B cell (primary cell): ENCODE results near the gene STRN. TPM values are rescaled to one million over a fixed set of nuclear protein-coding genes. Genes with fewer than 3 reads are reported as not detected.

Experiments
- ATAC-seq: fragments of 200-7000 bp; cut with Tn5 transposase; one replicate; pipeline ENCODE4 v1.10.0; 2021; ENCODE audit warnings: low read depth, mild to moderate bottlenecking, moderate number of reproducible peaks, moderate library complexity
- CTCF ChIA-PET: fragments of 350-600 bp; sonication (Branson Sonifier 250); formaldehyde crosslinking; loops from one replicate; lab custom pipeline; 2021; ENCODE audit warnings: antibody characterized with exemption, inconsistent platforms; lab: Charles Lee
- POLR2A ChIA-PET: fragments of 350-600 bp; sonication (Branson Sonifier 250); formaldehyde crosslinking; loops from one replicate; lab custom pipeline; 2021; ENCODE audit warnings: antibody characterized with exemption; lab: Charles Lee
- DNase-seq: peaks from one replicate; pipeline ENCODE4 v3.0.0; 2013
- H2AFZ ChIP-seq: 2 replicates; pipeline ENCODE4 v1.6.1; 2012; ENCODE audit warnings: mild to moderate bottlenecking, low read depth, low read length; ENCODE audit not compliant: insufficient read depth, poor library complexity, severe bottlenecking
- H3K27ac ChIP-seq, 2 donors: 1 replicate in 1 of 2; 2 replicates in 1 of 2; pipeline ENCODE4 v1.5.1; 2012 to 2013; ENCODE audit warnings: low read length in 2 of 2, mild to moderate bottlenecking in 2 of 2, moderate library complexity in 1 of 2
- H3K27me3 ChIP-seq, 4 experiments: fragments of 200-600 bp in 1 of 4; sonication (generic) in 1 of 4; replicated peaks in 1 of 4; 1 replicate in 2 of 4; 2 replicates in 2 of 4; pipeline versions ENCODE4 v1.6.1 to v1.7.0; 2013 to 2016; ENCODE audit warnings: low read length in 3 of 4, mild to moderate bottlenecking in 2 of 4, mixed read lengths in 1 of 4, moderate library complexity in 1 of 4; ENCODE audit not compliant: insufficient read depth in 4 of 4, control insufficient read depth in 3 of 4; ENCODE audit errors: control extremely low read depth in 1 of 4
- H3K36me3 ChIP-seq, 2 experiments: replicated peaks in 1 of 2; 1 replicate in 1 of 2; 2 replicates in 1 of 2; pipeline versions ENCODE4 v1.6.1 to v1.7.1; 2013; ENCODE audit warnings: low read length in 1 of 2; ENCODE audit not compliant: insufficient read depth in 2 of 2, control insufficient read depth in 1 of 2; ENCODE audit errors: control extremely low read depth in 1 of 2, extremely low read depth in 1 of 2
- H3K4me1 ChIP-seq, 2 donors: fragments of 200-600 bp in 1 of 2; sonication (generic) in 1 of 2; 1 replicate in 1 of 2; 2 replicates in 1 of 2; pipeline versions ENCODE4 v1.5.1 to v1.6.1; 2013 to 2017; ENCODE audit warnings: low read length in 2 of 2; ENCODE audit not compliant: control insufficient read depth in 2 of 2, insufficient read depth in 2 of 2
- H3K4me2 ChIP-seq: replicated peaks from 2 replicates; pipeline ENCODE3; 2012; ENCODE audit warnings: mild to moderate bottlenecking, low read depth, low read length; ENCODE audit not compliant: poor library complexity, severe bottlenecking
- H3K4me3 ChIP-seq, 5 experiments: fragments of 200-600 bp in 1 of 5; sonication (generic) in 1 of 5; 1 replicate in 3 of 5; 2 replicates in 2 of 5; pipeline versions ENCODE4 v1.5.1 to v1.7.0; 2011 to 2016; ENCODE audit warnings: low read length in 4 of 5, mild to moderate bottlenecking in 4 of 5, low read depth in 2 of 5, control low read depth in 1 of 5, moderate library complexity in 1 of 5; ENCODE audit not compliant: insufficient read depth in 1 of 5; ENCODE audit errors: control extremely low read depth in 1 of 5, extremely low read depth in 1 of 5
- H3K79me2 ChIP-seq: fragments of 200-600 bp; sonication (generic); one replicate; pipeline ENCODE4 v1.6.0; 2016; ENCODE audit warnings: low read length; ENCODE audit not compliant: control insufficient read depth, insufficient read depth
- H3K9ac ChIP-seq: fragments of 200-600 bp; sonication (generic); 2 replicates; pipeline ENCODE4 v1.6.1; 2017; ENCODE audit warnings: mild to moderate bottlenecking, low read length, moderate library complexity
- H3K9me3 ChIP-seq, 3 donors: one replicate each; pipeline versions ENCODE4 v1.6.1 to v1.7.1; 2013; ENCODE audit warnings: low read length in 2 of 3; ENCODE audit not compliant: control insufficient read depth in 2 of 3, insufficient read depth in 1 of 3; ENCODE audit errors: control extremely low read depth in 1 of 3
- H4K20me1 ChIP-seq: 2 replicates; pipeline ENCODE4 v1.6.0; 2012; ENCODE audit warnings: mild to moderate bottlenecking, low read length; ENCODE audit not compliant: insufficient read depth, control insufficient read depth, poor library complexity, severe bottlenecking
- H3K27ac Mint-ChIP-seq: one replicate; pipeline ENCODE4 v1.8.0; 2021; ENCODE audit warnings: mixed read lengths
- H3K27me3 Mint-ChIP-seq: one replicate; pipeline ENCODE4 v1.8.0; 2021; ENCODE audit warnings: mixed read lengths
- H3K4me1 Mint-ChIP-seq: one replicate; pipeline ENCODE4 v1.8.0; 2021; ENCODE audit warnings: mixed read lengths
- H3K4me3 Mint-ChIP-seq: one replicate; pipeline ENCODE4 v1.8.0; 2021; ENCODE audit warnings: mixed read lengths
- H3K9me3 Mint-ChIP-seq: one replicate; pipeline ENCODE4 v1.8.0; 2022; ENCODE audit warnings: mixed read lengths; ENCODE audit not compliant: insufficient read depth
- EZH2 ChIP-seq: IDR thresholded peaks from 2 replicates; pipeline ENCODE4 v1.6.1; 2012; ENCODE audit warnings: borderline replicate concordance, low read depth, mild to moderate bottlenecking, moderate library complexity, low read length; ENCODE audit not compliant: insufficient read depth, poor library complexity, severe bottlenecking
- WGBS: methylation state at CpG from one replicate; pipeline ENCODE4 v1.1.5; 2013; ENCODE audit warnings: missing lambda C conversion rate; ENCODE audit not compliant: insufficient coverage; 5-methylcytosine and 5-hydroxymethylcytosine counted together
- intact Hi-C: fragments of 100-400 bp; cut with micrococcal nuclease; formaldehyde crosslinking; loops from one replicate; pipeline ENCODE4 v1.10.0; 2022
- polyA plus RNA-seq: library from polyadenylated mRNA; depleted of rRNA; stranded (reverse); fragments of >200 nt; gene quantifications from 2 replicates; pipeline ENCODE4 v1.2.3, GENCODE V29; 2012
- total RNA-seq, 2 donors: library from RNA; stranded (reverse); fragments of 120-200 nt in 1 of 2; gene quantifications; 1 replicate in 1 of 2; 2 replicates in 1 of 2; pipeline versions ENCODE4 v1.2.3 to v1.2.4, GENCODE V29; 2013 to 2022
- TF ChIP-seq, protein P1 (sequence below): fragments of 200-600 bp; IDR thresholded peaks from one replicate; pipeline ENCODE4 v1.8.0; 2022; ENCODE audit warnings: antibody characterized with exemption, mild to moderate bottlenecking

Gene STRN
- total and polyA plus RNA-seq, 2 donors (not counting 1 experiment from before 2014, with no cell fraction given), result 5.8 to 38.6 TPM

DNA sequence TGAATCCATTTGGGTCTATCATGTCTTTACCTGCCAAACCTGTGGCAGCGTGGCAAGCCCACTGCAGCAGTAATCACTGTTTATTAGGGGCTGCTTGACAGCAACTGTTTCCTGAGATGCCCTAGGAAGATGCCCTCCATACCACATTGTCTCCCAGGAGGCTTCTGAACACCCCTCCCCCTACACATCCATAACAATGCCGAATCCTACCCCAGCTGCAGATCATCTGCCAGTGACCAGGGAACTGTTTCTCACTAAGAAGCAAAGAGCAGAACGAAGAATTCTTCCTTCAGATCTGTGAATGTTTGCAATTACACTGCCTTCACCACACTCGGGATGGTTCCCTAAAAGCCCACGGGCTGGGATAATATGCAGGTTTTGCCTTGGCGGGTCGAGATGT is 142.1 kb downstream of the STRN start:
- Mint-ChIP-seq H3K4me3 (no peak overlapping the region), H3K4me1 (no peaks in the 10 kb centered on the region), H3K27ac (no peak overlapping the region), H3K9me3 (no peaks in the 10 kb centered on the region), H3K27me3 (peaks cover 5% of the 10 kb centered on the region)
- Histone ChIP-seq H3K36me3 (no peaks in the 10 kb centered on the region), H4K20me1 (no peaks in the 10 kb centered on the region), H3K79me2 (no peaks in the 10 kb centered on the region), H3K27me3 (no peaks in the 10 kb centered on the region), H3K9ac (no peak overlapping the region), H2AFZ (no peak overlapping the region), H3K9me3 (no peaks in the 10 kb centered on the region), H3K27ac (no peak overlapping the region), H3K4me1 (no peaks in the 10 kb centered on the region), H3K4me2 (no peak overlapping the region), H3K4me3 (no peak overlapping the region)
- no peak for TF ChIP-seq EZH2
- TF ChIP-seq, protein P1, sequence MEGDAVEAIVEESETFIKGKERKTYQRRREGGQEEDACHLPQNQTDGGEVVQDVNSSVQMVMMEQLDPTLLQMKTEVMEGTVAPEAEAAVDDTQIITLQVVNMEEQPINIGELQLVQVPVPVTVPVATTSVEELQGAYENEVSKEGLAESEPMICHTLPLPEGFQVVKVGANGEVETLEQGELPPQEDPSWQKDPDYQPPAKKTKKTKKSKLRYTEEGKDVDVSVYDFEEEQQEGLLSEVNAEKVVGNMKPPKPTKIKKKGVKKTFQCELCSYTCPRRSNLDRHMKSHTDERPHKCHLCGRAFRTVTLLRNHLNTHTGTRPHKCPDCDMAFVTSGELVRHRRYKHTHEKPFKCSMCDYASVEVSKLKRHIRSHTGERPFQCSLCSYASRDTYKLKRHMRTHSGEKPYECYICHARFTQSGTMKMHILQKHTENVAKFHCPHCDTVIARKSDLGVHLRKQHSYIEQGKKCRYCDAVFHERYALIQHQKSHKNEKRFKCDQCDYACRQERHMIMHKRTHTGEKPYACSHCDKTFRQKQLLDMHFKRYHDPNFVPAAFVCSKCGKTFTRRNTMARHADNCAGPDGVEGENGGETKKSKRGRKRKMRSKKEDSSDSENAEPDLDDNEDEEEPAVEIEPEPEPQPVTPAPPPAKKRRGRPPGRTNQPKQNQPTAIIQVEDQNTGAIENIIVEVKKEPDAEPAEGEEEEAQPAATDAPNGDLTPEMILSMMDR, result no peak
- WGBS, result 85% methylated on average over 5 of the region's 7 CpGs
- no peak for ATAC-seq
- POLR2A ChIA-PET, result no interaction called here
- CTCF ChIA-PET, result interaction anchor here (0.6 kb wide), 1 partner anchor 96 kb away, joined by 3 read pairs; no protein-coding TSS in a partner anchor
- DNase-seq, result no peak
- intact Hi-C loops, result no loop called here

DNA sequence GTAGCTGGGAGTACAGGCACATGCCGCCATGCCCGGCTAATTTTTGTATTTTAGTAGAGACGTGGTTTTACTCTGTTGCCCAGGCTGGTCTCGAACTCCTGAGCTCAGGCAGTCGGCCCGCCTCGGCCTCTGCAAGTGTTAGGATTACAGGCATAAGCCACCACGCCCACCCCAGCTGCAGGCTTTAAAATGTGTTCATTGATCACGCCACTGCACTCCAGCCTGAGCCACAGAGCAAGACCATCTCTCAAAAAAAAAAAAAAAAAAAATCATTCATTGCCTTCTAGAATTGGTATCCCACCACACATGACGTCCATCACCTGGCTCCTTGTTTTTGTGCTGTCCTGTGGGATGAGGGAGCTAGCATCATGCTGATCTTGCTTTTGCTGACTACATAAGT is 142.5 kb downstream of the STRN start:
- no peak overlapping the region for H3K27ac Mint-ChIP-seq
- ChIA-PET CTCF (interaction anchor here (0.6 kb wide), 1 partner anchor 97 kb away, joined by 3 read pairs; no protein-coding TSS in a partner anchor), POLR2A (no interaction called here)
- H4K20me1 ChIP-seq, result no peaks in the 10 kb centered on the region
- DNase-seq (no peak), ATAC-seq (no peak)
- 92% methylated on average over 9 of the region's 10 CpGs for WGBS
- TF ChIP-seq EZH2, result no peak
- TF ChIP-seq, protein P1, result no peak
- no peak overlapping the region for H3K4me3 Mint-ChIP-seq
- intact Hi-C loops, result no loop called here
- no peaks in the 10 kb centered on the region for H3K79me2 ChIP-seq
- H3K9ac ChIP-seq, result no peak overlapping the region
- no peaks in the 10 kb centered on the region for H3K27me3 ChIP-seq
- H3K27me3 Mint-ChIP-seq, result peaks cover 5% of the 10 kb centered on the region
- H3K36me3 ChIP-seq, result no peaks in the 10 kb centered on the region
- H3K4me1 Mint-ChIP-seq, result no peaks in the 10 kb centered on the region
- H2AFZ ChIP-seq, result no peak overlapping the region
- no peak overlapping the region for H3K27ac ChIP-seq
- H3K9me3 ChIP-seq, result no peaks in the 10 kb centered on the region
- no peak overlapping the region for H3K4me3 ChIP-seq
- no peak overlapping the region for H3K4me2 ChIP-seq
- no peaks in the 10 kb centered on the region for H3K4me1 ChIP-seq
- H3K9me3 Mint-ChIP-seq, result no peaks in the 10 kb centered on the region
